Measurements from ENCODE around the gene RAB11FIP3. TPM values are rescaled to one million over a fixed set of nuclear protein-coding genes. Genes with fewer than 3 reads are reported as not detected.
A peak's percentile ranks its signal among the peaks of the same experiment; 100 is the strongest.

The RAB11FIP3 gene
- total and polyA plus RNA-seq, 4 donors, result 24.2 to 107 (median 66.4) TPM

DNA sequence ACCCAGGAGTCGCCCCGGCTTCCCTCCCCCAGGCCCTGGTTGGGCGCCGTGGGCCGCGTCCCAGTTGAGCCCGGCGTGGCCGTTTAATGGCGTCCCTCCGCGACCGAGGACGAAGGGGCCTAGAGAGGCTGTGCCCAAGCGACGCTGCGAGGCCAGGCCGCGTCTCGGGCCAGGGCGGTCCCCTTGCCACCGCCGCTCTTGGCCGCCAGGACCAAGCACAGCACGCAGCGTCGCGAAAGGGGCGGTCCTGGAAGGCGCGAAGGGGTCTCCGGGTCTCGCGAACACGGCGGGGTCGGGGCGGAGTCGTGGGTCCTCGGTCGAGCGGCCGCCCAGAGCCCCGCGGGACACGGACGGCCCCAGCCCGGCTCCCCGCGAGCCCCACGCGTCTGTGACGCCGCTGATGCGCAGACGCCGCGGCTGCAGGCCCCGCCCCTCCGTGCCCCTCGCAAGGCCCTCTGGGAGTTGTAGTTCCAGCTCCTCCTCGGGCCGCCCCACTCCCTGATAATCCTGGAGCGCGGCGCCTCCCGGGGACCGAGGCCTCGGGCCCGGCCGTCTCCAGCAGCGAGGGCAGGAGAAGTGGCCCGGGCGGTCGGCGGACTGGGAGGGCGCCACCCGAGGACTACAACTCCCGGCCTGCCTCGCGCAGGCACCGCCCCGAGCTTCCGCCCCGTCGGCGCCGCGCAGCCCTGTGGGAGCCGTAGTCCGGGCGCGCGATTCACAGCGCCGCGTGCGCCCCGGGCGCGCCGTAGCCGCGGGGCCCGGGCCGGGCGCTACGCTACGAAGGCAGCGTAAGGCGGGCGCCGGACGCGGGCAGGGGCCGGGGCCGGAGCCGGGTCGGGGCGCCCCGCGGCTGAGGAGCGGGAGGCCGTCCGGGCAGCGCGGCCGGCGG is 101.8 kb downstream of the RAB11FIP3 start, which contains the start of gene CAPN15:
CAPN15 (plus strand) TSS at position 698 of the 889 bp plus-strand sequence. CDS start 19,127 bp downstream, outside the sequence.
- no peaks in the 10 kb centered on the region for H3K27me3 ChIP-seq (ENCODE audit: control insufficient read depth, insufficient read depth, low read length)
- WGBS (ENCODE audit: insufficient coverage), result 0% methylated on average over 129 of the region's 129 CpGs
- peak within 1 kb of the TSS; percentile 93 for H3K27ac ChIP-seq (ENCODE audit: low read depth, low read length)
- no peaks in the 10 kb centered on the region for H3K9me3 ChIP-seq (ENCODE audit: control insufficient read depth, insufficient read depth, low read length)
- peaks cover 54% of the 10 kb centered on the region for H3K4me1 ChIP-seq (ENCODE audit: control insufficient read depth, insufficient read depth, low read length)
- peaks cover 61% of the 10 kb centered on the region for H3K36me3 ChIP-seq (ENCODE audit: control insufficient read depth, insufficient read depth, low read length)
- DNase-seq (ENCODE audit: low read depth in 4 of 6, low spot score in 6 of 6), result peak; percentile 79 to 96 (median 84)
- H3K4me3 ChIP-seq (ENCODE audit: low read depth, low read length), result peak within 1 kb of the TSS; percentile 77

DNA sequence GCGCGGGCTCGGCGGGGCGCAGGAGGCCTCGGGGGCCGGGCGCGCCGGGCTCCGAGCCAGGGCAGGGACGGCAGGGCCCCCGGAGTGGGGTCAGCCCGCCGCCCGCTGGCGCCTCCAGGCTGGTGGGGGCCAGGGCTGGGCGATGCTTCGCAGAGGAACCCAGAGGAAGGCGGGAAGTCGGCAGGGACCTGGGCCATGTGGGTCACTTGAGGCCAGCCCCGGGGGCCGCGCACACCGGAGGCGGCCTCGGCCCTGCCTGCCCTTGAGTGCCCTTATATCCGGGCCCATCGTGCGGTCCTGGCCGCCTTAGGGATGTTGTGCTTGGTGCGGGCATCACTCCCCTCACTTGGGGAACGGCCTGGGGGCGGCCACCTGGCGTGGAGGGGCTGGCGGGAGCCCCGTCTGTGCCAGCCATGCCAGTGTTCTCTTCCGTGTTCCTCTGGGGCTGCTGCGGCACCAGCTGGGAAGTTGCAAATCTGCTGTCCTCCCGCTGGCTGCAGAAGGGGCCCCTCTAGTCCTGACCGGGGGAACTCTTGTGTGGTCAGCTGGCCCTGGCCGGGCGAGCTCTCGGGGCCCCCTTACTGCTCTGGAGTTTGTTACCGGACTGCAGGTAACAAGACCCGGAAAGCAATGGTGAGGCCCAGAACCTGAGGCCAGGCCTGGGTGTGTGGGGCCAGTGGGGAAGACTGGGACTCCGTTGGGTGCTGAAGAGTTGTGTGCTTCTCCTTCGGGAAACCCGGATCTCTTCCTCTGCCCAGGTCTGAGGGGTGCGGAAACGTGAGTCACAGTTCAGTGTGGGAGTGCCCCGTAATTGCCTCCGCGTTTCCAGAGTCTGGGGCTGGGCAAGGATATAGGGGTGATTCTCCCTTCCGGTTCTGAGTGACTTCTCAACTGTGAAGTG is 102.9 kb downstream of the RAB11FIP3 start:
- Histone ChIP-seq H3K27me3 (ENCODE audit: control insufficient read depth, insufficient read depth, low read length) (no peaks in the 10 kb centered on the region), H3K27ac (ENCODE audit: low read depth, low read length) (no peak overlapping the region), H3K4me1 (ENCODE audit: control insufficient read depth, insufficient read depth, low read length) (peaks cover 54% of the 10 kb centered on the region), H3K4me3 (ENCODE audit: low read depth, low read length) (peak overlapping the region; percentile 57), H3K36me3 (ENCODE audit: control insufficient read depth, insufficient read depth, low read length) (peaks cover 52% of the 10 kb centered on the region), H3K9me3 (ENCODE audit: control insufficient read depth, insufficient read depth, low read length) (no peaks in the 10 kb centered on the region)
- peak in 1 of 6 donors; percentile 35 for DNase-seq (ENCODE audit: low read depth in 4 of 6, low spot score in 6 of 6)
- WGBS (ENCODE audit: insufficient coverage), result 5% methylated on average over 55 of the region's 55 CpGs

DNA sequence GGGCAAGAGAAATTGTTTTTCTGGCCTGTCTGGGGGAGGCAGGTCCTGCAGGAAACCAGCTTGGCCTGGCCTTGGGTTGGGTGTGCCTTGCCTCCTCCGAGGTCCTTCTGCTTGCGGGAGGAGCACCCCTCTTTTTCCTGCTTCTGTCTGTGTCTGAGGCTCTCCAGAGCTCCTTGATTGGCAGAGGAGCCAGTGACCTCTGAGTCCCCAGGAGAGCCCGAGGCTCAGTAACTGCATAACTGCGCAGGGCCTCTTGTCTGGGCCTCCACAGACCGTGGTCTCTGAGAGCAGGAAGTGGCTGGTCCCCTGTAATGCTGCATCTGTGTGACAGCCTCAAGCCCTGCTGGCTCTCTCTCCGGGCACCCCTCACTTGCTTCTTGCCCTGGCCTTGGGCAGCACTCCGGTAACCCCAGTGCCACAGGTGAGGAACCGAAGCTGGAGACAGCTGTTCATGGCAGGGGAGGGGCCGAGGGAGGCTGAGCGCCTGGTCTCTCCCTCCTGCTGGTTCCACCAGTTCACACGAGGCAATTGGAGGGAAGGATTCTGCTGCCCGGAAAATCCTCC is 103.6 kb downstream of the RAB11FIP3 start:
- 74% methylated on average over 12 of the region's 12 CpGs for WGBS (ENCODE audit: insufficient coverage)
- no peaks in the 10 kb centered on the region for H3K27me3 ChIP-seq (ENCODE audit: control insufficient read depth, insufficient read depth, low read length)
- H3K4me1 ChIP-seq (ENCODE audit: control insufficient read depth, insufficient read depth, low read length), result peaks cover 55% of the 10 kb centered on the region
- H3K27ac ChIP-seq (ENCODE audit: low read depth, low read length), result no peak overlapping the region
- H3K4me3 ChIP-seq (ENCODE audit: low read depth, low read length), result peak overlapping the region; percentile 57
- DNase-seq (ENCODE audit: low read depth in 4 of 6, low spot score in 6 of 6), result no peak
- H3K9me3 ChIP-seq (ENCODE audit: control insufficient read depth, insufficient read depth, low read length), result no peaks in the 10 kb centered on the region
- peaks cover 52% of the 10 kb centered on the region for H3K36me3 ChIP-seq (ENCODE audit: control insufficient read depth, insufficient read depth, low read length)

- Histone ChIP-seq H3K9me3 (ENCODE audit: control insufficient read depth, insufficient read depth, low read length) (no peaks in the 10 kb centered on the region), H3K4me3 (ENCODE audit: low read depth, low read length) (no peak overlapping the region), H3K4me1 (ENCODE audit: control insufficient read depth, insufficient read depth, low read length) (peaks cover 43% of the 10 kb centered on the region), H3K36me3 (ENCODE audit: control insufficient read depth, insufficient read depth, low read length) (peaks cover 52% of the 10 kb centered on the region), H3K27ac (ENCODE audit: low read depth, low read length) (no peak overlapping the region), H3K27me3 (ENCODE audit: control insufficient read depth, insufficient read depth, low read length) (no peaks in the 10 kb centered on the region)
- WGBS (ENCODE audit: insufficient coverage), result 92% methylated on average over 23 of the region's 23 CpGs
- DNase-seq (ENCODE audit: low read depth in 4 of 6, low spot score in 6 of 6), result no peak
Measured at GRCh38 chr16:530111-530817, 104.8 kb downstream of the RAB11FIP3 start.

DNA sequence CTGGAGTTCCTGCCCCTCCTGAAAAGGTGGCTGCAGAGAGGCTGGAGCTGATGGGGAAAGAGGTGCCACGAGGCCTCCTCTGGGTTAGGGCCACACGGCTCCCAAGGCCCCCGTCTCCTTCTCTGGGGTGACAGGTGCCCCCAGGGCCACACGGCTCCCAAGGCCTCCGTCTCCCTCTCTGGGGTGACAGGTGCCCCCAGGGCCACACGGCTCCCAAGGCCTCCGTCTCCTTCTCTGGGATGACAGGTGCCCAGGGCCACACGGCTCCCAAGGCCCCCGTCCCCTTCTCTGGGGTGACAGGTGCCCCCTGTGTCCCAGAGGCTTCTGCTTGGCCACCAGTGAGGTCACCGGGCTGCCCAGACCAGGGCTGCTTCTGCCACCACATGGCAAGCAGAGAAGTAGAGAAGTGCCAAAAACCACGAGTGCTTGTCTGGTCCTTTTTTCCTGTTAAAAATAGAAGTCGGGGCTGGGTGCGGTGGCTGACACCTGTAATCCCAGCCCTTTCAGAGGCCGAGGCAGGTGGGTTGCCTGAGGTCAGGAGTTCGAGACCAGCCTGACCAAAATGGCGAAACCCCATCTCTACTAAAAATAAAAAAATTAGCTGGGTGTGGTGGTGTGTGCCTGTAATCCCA is 106.2 kb downstream of the RAB11FIP3 start:
- H3K27me3 ChIP-seq (ENCODE audit: control insufficient read depth, insufficient read depth, low read length), result no peaks in the 10 kb centered on the region
- no peak for DNase-seq (ENCODE audit: low read depth in 4 of 6, low spot score in 6 of 6)
- 92% methylated on average over 13 of the region's 16 CpGs for WGBS (ENCODE audit: insufficient coverage)
- no peak overlapping the region for H3K4me3 ChIP-seq (ENCODE audit: low read depth, low read length)
- peaks cover 60% of the 10 kb centered on the region for H3K36me3 ChIP-seq (ENCODE audit: control insufficient read depth, insufficient read depth, low read length)
- peaks cover 30% of the 10 kb centered on the region for H3K4me1 ChIP-seq (ENCODE audit: control insufficient read depth, insufficient read depth, low read length)
- no peak overlapping the region for H3K27ac ChIP-seq (ENCODE audit: low read depth, low read length)
- no peaks in the 10 kb centered on the region for H3K9me3 ChIP-seq (ENCODE audit: control insufficient read depth, insufficient read depth, low read length)

GRCh38 chr16:533391-534123 is 108.1 kb downstream of the RAB11FIP3 start:
- no peak overlapping the region for H3K27ac ChIP-seq (ENCODE audit: low read depth, low read length)
- H3K36me3 ChIP-seq (ENCODE audit: control insufficient read depth, insufficient read depth, low read length), result peaks cover 80% of the 10 kb centered on the region
- WGBS (ENCODE audit: insufficient coverage), result 74% methylated on average over 30 of the region's 30 CpGs
- no peaks in the 10 kb centered on the region for H3K27me3 ChIP-seq (ENCODE audit: control insufficient read depth, insufficient read depth, low read length)
- no peaks in the 10 kb centered on the region for H3K9me3 ChIP-seq (ENCODE audit: control insufficient read depth, insufficient read depth, low read length)
- DNase-seq (ENCODE audit: low read depth in 4 of 6, low spot score in 6 of 6), result no peak
- peaks cover 22% of the 10 kb centered on the region for H3K4me1 ChIP-seq (ENCODE audit: control insufficient read depth, insufficient read depth, low read length)
- no peak overlapping the region for H3K4me3 ChIP-seq (ENCODE audit: low read depth, low read length)

GRCh38 chr16:534135-534534 is 108.7 kb downstream of the RAB11FIP3 start:
- H3K9me3 ChIP-seq (ENCODE audit: control insufficient read depth, insufficient read depth, low read length), result no peaks in the 10 kb centered on the region
- no peak overlapping the region for H3K4me3 ChIP-seq (ENCODE audit: low read depth, low read length)
- peaks cover 83% of the 10 kb centered on the region for H3K36me3 ChIP-seq (ENCODE audit: control insufficient read depth, insufficient read depth, low read length)
- peaks cover 16% of the 10 kb centered on the region for H3K4me1 ChIP-seq (ENCODE audit: control insufficient read depth, insufficient read depth, low read length)
- H3K27me3 ChIP-seq (ENCODE audit: control insufficient read depth, insufficient read depth, low read length), result no peaks in the 10 kb centered on the region
- no peak overlapping the region for H3K27ac ChIP-seq (ENCODE audit: low read depth, low read length)
- no peak for DNase-seq (ENCODE audit: low read depth in 4 of 6, low spot score in 6 of 6)
- WGBS (ENCODE audit: insufficient coverage), result 92% methylated on average over 21 of the region's 21 CpGs

DNA sequence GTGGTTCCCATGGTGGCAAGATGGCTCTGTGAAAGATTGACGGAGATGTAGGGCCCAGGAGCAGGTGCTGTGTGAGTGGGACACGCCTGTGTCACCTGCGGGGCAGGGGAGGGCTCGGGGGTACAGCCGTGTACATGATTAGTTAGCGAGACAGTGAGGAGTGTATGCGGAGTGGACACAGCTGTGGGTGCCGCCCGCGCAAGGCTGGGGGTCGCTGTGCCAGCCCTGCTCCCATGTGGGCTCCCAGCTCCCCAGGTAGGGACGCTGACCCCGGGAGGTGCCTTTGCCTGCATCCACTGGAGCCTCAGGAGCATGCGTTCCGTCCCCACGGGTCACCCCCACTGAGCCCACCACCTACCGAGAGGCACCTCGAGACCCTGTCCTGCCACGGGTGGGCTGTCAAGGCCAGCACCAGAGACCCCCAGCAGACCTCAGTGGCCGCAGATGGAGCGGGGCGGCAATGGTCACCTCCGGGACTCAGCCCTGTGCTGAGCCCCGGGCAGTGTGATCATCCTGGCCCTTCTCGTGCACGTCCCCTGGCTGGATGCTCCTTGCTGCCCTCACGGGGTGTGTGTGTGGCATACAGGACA is 109.5 kb downstream of the RAB11FIP3 start:
- WGBS (ENCODE audit: insufficient coverage), result 94% methylated on average over 27 of the region's 27 CpGs
- DNase-seq (ENCODE audit: low read depth in 4 of 6, low spot score in 6 of 6), result no peak
- Histone ChIP-seq H3K9me3 (ENCODE audit: control insufficient read depth, insufficient read depth, low read length) (no peaks in the 10 kb centered on the region), H3K36me3 (ENCODE audit: control insufficient read depth, insufficient read depth, low read length) (peaks cover 83% of the 10 kb centered on the region), H3K4me1 (ENCODE audit: control insufficient read depth, insufficient read depth, low read length) (peaks cover 8% of the 10 kb centered on the region), H3K27me3 (ENCODE audit: control insufficient read depth, insufficient read depth, low read length) (no peaks in the 10 kb centered on the region), H3K4me3 (ENCODE audit: low read depth, low read length) (no peak overlapping the region), H3K27ac (ENCODE audit: low read depth, low read length) (no peak overlapping the region)

All from spinal cord (tissue), 10 donors.